Endothelial cell (in vitro differentiated cells): ENCODE measurements around the gene SPATS2. TPM values are rescaled to one million over a fixed set of nuclear protein-coding genes. Genes with fewer than 3 reads are reported as not detected.
"Not testable (repeated sequence)": the region's sequence is repeated elsewhere in the genome, so short reads cannot be mapped to it uniquely, and the experiment has no call there.

Experiments
- DNase-seq: peaks from one replicate; pipeline ENCODE4 v3.0.0; 2021; ENCODE audit warnings: low spot score
- H3K27ac Mint-ChIP-seq: one replicate; pipeline ENCODE4 v1.8.0; 2021; ENCODE audit warnings: mixed read lengths, inconsistent platforms; ENCODE audit not compliant: unreplicated experiment
- H3K27me3 Mint-ChIP-seq: one replicate; pipeline ENCODE4 v1.8.0; 2021; ENCODE audit warnings: mild to moderate bottlenecking, moderate library complexity, mixed read lengths, inconsistent platforms; ENCODE audit not compliant: unreplicated experiment
- H3K36me3 Mint-ChIP-seq: one replicate; pipeline ENCODE4 v1.8.0; 2021; ENCODE audit warnings: mild to moderate bottlenecking, low read depth, mixed read lengths, inconsistent platforms; ENCODE audit not compliant: unreplicated experiment
- H3K4me1 Mint-ChIP-seq: one replicate; pipeline ENCODE4 v1.8.0; 2021; ENCODE audit warnings: mild to moderate bottlenecking, mixed read lengths, inconsistent platforms; ENCODE audit not compliant: unreplicated experiment
- H3K4me3 Mint-ChIP-seq: one replicate; pipeline ENCODE4 v1.8.0; 2021; ENCODE audit warnings: mild to moderate bottlenecking, mixed read lengths, inconsistent platforms; ENCODE audit not compliant: unreplicated experiment
- H3K9me3 Mint-ChIP-seq: one replicate; pipeline ENCODE4 v1.8.0; 2021; ENCODE audit warnings: mixed read lengths, inconsistent platforms; ENCODE audit not compliant: unreplicated experiment
- CTCF ChIP-seq: fragments of 200-600 bp; sonication (generic); IDR thresholded peaks from one replicate; pipeline ENCODE4 v1.5.0; 2021; ENCODE audit warnings: antibody characterized with exemption; ENCODE audit not compliant: unreplicated experiment
- total RNA-seq: library from RNA; stranded (reverse); fragmentation: NEBNext Ultra II Directional; extraction: Animal tissue kit (Norgen Biotek cat#: 25700); gene quantifications from one replicate; pipeline ENCODE4 v1.2.1, GENCODE V29; 2021; ENCODE audit not compliant: unreplicated experiment

Gene SPATS2
- total RNA-seq, 1 donor from 2014 or later = 37.3 TPM

GRCh38 chr12:49527361-49528130, 160.3 kb downstream of the SPATS2 start:
- Mint-ChIP-seq H3K4me1 (peaks cover 4% of the 10 kb centered on the region), H3K36me3 (peaks cover 23% of the 10 kb centered on the region), H3K27me3 (no peaks in the 10 kb centered on the region), H3K27ac (no peak overlapping the region), H3K9me3 (no peaks in the 10 kb centered on the region), H3K4me3 (no peak overlapping the region)
- DNase-seq = no peak
- no peak for TF ChIP-seq CTCF

GRCh38 chr12:49529414-49529813, 162.2 kb downstream of the SPATS2 start:
- Mint-ChIP-seq H3K4me1 (peaks cover 4% of the 10 kb centered on the region), H3K27ac (no peak overlapping the region), H3K9me3 (no peaks in the 10 kb centered on the region), H3K27me3 (no peaks in the 10 kb centered on the region), H3K4me3 (no peak overlapping the region), H3K36me3 (peaks cover 19% of the 10 kb centered on the region)
- no peak for DNase-seq
- TF ChIP-seq CTCF = no peak

GRCh38 chr12:49531745-49532144, 164.5 kb downstream of the SPATS2 start:
- peaks cover 7% of the 10 kb centered on the region for H3K36me3 Mint-ChIP-seq
- TF ChIP-seq CTCF = no peak
- DNase-seq = no peak
- H3K27me3 Mint-ChIP-seq = peaks cover 5% of the 10 kb centered on the region
- H3K4me1 Mint-ChIP-seq = peaks cover 4% of the 10 kb centered on the region
- H3K4me3 Mint-ChIP-seq = no peak overlapping the region
- no peak overlapping the region for H3K27ac Mint-ChIP-seq
- no peaks in the 10 kb centered on the region for H3K9me3 Mint-ChIP-seq

- H3K4me1 Mint-ChIP-seq = peaks cover 8% of the 10 kb centered on the region
- no peaks in the 10 kb centered on the region for H3K36me3 Mint-ChIP-seq
- no peak overlapping the region for H3K4me3 Mint-ChIP-seq
- no peak for DNase-seq
- no peak overlapping the region for H3K27ac Mint-ChIP-seq
- peaks cover 12% of the 10 kb centered on the region for H3K27me3 Mint-ChIP-seq
- TF ChIP-seq CTCF = no peak
- no peaks in the 10 kb centered on the region for H3K9me3 Mint-ChIP-seq
These were observed 166.1 kb downstream of the SPATS2 start for GRCh38 chr12:49533331-49533730.

- not testable (repeated sequence) for DNase-seq, H3K36me3 Mint-ChIP-seq, H3K4me1 Mint-ChIP-seq, H3K4me3 Mint-ChIP-seq, H3K27ac Mint-ChIP-seq, H3K9me3 Mint-ChIP-seq
- H3K27me3 Mint-ChIP-seq = peaks cover 13% of the 10 kb centered on the region
These were observed 166.9 kb downstream of the SPATS2 start for GRCh38 chr12:49534122-49534521.
